GM12878 (cell line): ENCODE measurements around the gene MYH9. TPM values are rescaled to one million over a fixed set of nuclear protein-coding genes. Genes with fewer than 3 reads are reported as not detected.
"Not testable (repeated sequence)": the region's sequence is repeated elsewhere in the genome, so short reads cannot be mapped to it uniquely, and the experiment has no call there.

Experiments used
- ATAC-seq: fragments of 200-7000 bp; cut with Tn5 transposase; 3 replicates; pipeline ENCODE4 v1.9.1; 2020; ENCODE audit warnings: mild to moderate bottlenecking, moderate library complexity
- BruUV-seq: library from RNA; stranded (reverse); fragments of 400-500 nt; replicated peaks from 2 replicates; lab custom pipeline; 2021; lab: Mats Ljungman, UMichigan
- CTCF ChIA-PET: fragments of 300-600 bp; sonication (Branson Sonifier 250); formaldehyde crosslinking; extraction: SDS; loops from one replicate; lab custom pipeline; 2021; ENCODE audit warnings: inconsistent platforms; lab: Yijun Ruan, JAX
- POLR2A ChIA-PET: fragments of 350-600 bp; formaldehyde crosslinking; extraction: SDS; loops from one replicate; lab custom pipeline; 2021; ENCODE audit warnings: inconsistent platforms; lab: Charles Lee
- RAD21 ChIA-PET: fragments of 300-600 bp; sonication (Branson Sonifier 250); formaldehyde crosslinking; loops from one replicate; lab custom pipeline; 2023; ENCODE audit warnings: antibody characterized with exemption; ENCODE audit not compliant: unreplicated experiment; lab: Charles Lee
- SMC1A ChIA-PET: fragments of 300-600 bp; sonication (Branson Sonifier 250); formaldehyde crosslinking; loops from one replicate; lab custom pipeline; 2023; ENCODE audit not compliant: unreplicated experiment, uncharacterized antibody; lab: Charles Lee
- DNase-seq: peaks from one replicate; pipeline ENCODE4 v3.0.0-alpha.2; 2011; ENCODE audit warnings: low read depth, low spot score
- FAIRE-seq: peaks from 3 replicates; lab custom pipeline; 2011; peaks lifted over from hg19 to GRCh38; lab: Jason Lieb, UNC
- H2AFZ ChIP-seq: 2 replicates; pipeline ENCODE4 v1.6.0; 2011; ENCODE audit warnings: low read depth, low read length, control low read depth; ENCODE audit not compliant: control insufficient read depth
- H3K27ac ChIP-seq: 2 replicates; pipeline ENCODE4 v1.5.1; 2011; ENCODE audit warnings: control low read depth; ENCODE audit not compliant: control insufficient read depth, insufficient read depth
- H3K27me3 ChIP-seq, 2 experiments: replicated peaks in 1 of 2; 2 replicates each; pipeline versions ENCODE4 v1.6.0 to v1.6.1; 2011; ENCODE audit warnings: low read length in 1 of 2; ENCODE audit not compliant: control insufficient read depth in 2 of 2, insufficient read depth in 2 of 2
- H3K36me3 ChIP-seq, 2 experiments: 2 replicates each; pipeline ENCODE4 v1.5.1; 2011; ENCODE audit warnings: low read length in 1 of 2; ENCODE audit not compliant: control insufficient read depth in 2 of 2, insufficient read depth in 2 of 2
- H3K4me1 ChIP-seq: 2 replicates; pipeline ENCODE4 v1.6.1; 2011; ENCODE audit warnings: mild to moderate bottlenecking, low read length, moderate library complexity, mixed read lengths; ENCODE audit not compliant: control insufficient read depth, insufficient read depth
- H3K4me2 ChIP-seq: 2 replicates; pipeline ENCODE4 v1.6.0; 2011; ENCODE audit warnings: control low read depth; ENCODE audit not compliant: control insufficient read depth, insufficient read depth
- H3K4me3 ChIP-seq: fragments of 200-600 bp; sonication (generic); 2 replicates; pipeline ENCODE4 v1.5.1; 2016
- H3K79me2 ChIP-seq: 2 replicates; pipeline ENCODE4 v1.6.0; 2011; ENCODE audit warnings: low read length; ENCODE audit not compliant: control insufficient read depth, insufficient read depth
- H3K9ac ChIP-seq: 2 replicates; pipeline ENCODE4 v1.8.0; 2011; ENCODE audit warnings: low read length, control low read depth, mixed read lengths; ENCODE audit not compliant: control insufficient read depth, insufficient read depth
- H3K9me3 ChIP-seq: replicated peaks from 3 replicates; pipeline ENCODE4 v1.5.1; 2011; ENCODE audit warnings: mild to moderate bottlenecking, low read length; ENCODE audit not compliant: control insufficient read depth, insufficient read depth
- H4K20me1 ChIP-seq: 2 replicates; pipeline ENCODE4 v1.6.0; 2011; ENCODE audit not compliant: control insufficient read depth, insufficient read depth
- BHLHE40 ChIP-seq, 2 experiments: fragments of 450-650 bp in 1 of 2; IDR thresholded peaks; 2 replicates each; pipeline ENCODE4 v1.6.1; 2011 to 2017; ENCODE audit warnings: low read depth in 2 of 2, borderline replicate concordance in 1 of 2, improper control_type of control experiment in 1 of 2, low read length in 1 of 2, mild to moderate bottlenecking in 1 of 2
- IKZF1 ChIP-seq: fragments of 450-650 bp; conservative IDR thresholded peaks from 2 replicates; pipeline ENCODE4 v1.6.1; 2017; ENCODE audit warnings: antibody characterized with exemption, mild to moderate bottlenecking
- MLLT1 ChIP-seq: fragments of 450-650 bp; IDR thresholded peaks from 2 replicates; pipeline ENCODE4 v1.6.1; 2016; ENCODE audit warnings: mild to moderate bottlenecking
- MTA2 ChIP-seq: fragments of 450-650 bp; IDR thresholded peaks from 2 replicates; pipeline ENCODE4 v1.6.1; 2016; ENCODE audit warnings: low read depth, mild to moderate bottlenecking, moderate library complexity
- RUNX3 ChIP-seq: IDR thresholded peaks from 2 replicates; pipeline ENCODE4 v1.6.1; 2012; ENCODE audit warnings: low read length, inconsistent platforms
- WGBS: methylation state at CpG from one replicate; pipeline ENCODE4 v1.1.6; 2016; ENCODE audit warnings: low lambda C conversion rate; ENCODE audit not compliant: insufficient replicate concordance, insufficient coverage; ENCODE audit errors: missing lambda C conversion rate; 5-methylcytosine and 5-hydroxymethylcytosine counted together
- in situ Hi-C: fragments of 300-500 bp; cut with MboI; formaldehyde crosslinking; loops from 9 replicates; pipeline ENCODE4 v1.14.3; 2018; ENCODE audit warnings: mixed read lengths
- intact Hi-C: fragments of 100-400 bp; cut with micrococcal nuclease; formaldehyde crosslinking; loops from one replicate; pipeline ENCODE4 v1.14.2; 2022; ENCODE audit not compliant: unreplicated experiment
- polyA plus RNA-seq, 11 experiments: library from polyadenylated mRNA; depleted of rRNA in 4 of 11; unstranded in 6 of 11; stranded (reverse) in 5 of 11; fragments of >200 nt; fragmentation: Nextera tagmentation in 4 of 11; fragmentation: Illumina TruSeq in 1 of 11; extraction: Ambion mirVana in 4 of 11; extraction: Trizol in 1 of 11; gene quantifications; 1 replicate in 1 of 11; 2 replicates in 10 of 11; pipeline versions ENCODE4 v1.2.1 to v1.2.3, GENCODE V29; 2011 to 2016; ENCODE audit warnings: inconsistent platforms in 2 of 11, missing spikeins in 2 of 11, low read depth in 1 of 11
- total RNA-seq, 4 experiments: library from RNA; depleted of rRNA in 3 of 4; stranded (reverse); fragments of >200 nt in 3 of 4; fragmentation: Illumina TruSeq in 1 of 4; extraction: Trizol in 1 of 4; gene quantifications; 2 replicates each; pipeline versions ENCODE4 v1.2.1 to v1.2.3, GENCODE V29; 2013 to 2021
- TF ChIP-seq, protein P1 (sequence below): fragments of 450-650 bp; IDR thresholded peaks from 2 replicates; pipeline ENCODE4 v1.6.1; 2016; ENCODE audit warnings: mild to moderate bottlenecking
- TF ChIP-seq, protein P2 (sequence below): fragments of 450-650 bp; IDR thresholded peaks from 2 replicates; pipeline ENCODE4 v1.6.1; 2017; ENCODE audit warnings: mild to moderate bottlenecking

Gene MYH9
- total and polyA plus RNA-seq, 10 of the 15 experiments (the other 5 are each of a cell fraction or from before 2014, with no cell fraction given): 5.1 to 525 (median 145) TPM

DNA sequence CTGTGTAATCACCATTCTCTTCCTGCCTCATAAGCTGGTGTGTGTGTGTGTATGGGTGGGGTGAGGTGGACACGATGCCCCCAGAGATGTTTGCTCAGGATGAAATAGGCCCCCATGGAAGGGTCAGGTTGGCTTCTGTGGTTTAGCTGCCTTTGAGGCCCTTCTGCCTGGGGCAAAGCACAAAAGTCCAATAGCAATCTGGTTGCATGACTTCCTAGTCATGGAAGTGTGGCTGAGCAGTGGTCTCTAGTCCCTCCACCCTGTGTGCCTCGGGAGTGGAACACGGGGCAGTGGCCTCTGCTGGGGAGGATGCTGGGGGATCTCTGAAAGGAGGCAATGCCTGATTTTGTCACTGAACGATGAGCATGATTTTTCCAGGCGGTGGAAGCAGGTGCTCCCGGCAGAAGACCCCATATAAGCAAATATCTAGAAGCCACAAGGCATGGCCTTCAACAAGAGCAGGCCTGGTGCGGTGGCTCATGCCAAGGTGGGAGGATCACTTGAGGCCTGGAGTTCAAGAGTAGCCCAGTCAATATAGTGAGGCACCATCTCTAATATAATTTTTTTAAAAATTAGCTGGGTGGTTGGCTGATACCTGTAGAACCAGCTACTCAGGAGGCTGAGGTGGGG lies 135.7 kb downstream of the MYH9 start:
- H3K4me1 ChIP-seq: peaks cover 35% of the 10 kb centered on the region
- H4K20me1 ChIP-seq, DNase-seq, intact Hi-C loops, BruUV-seq, H3K9me3 ChIP-seq, H3K4me3 ChIP-seq, H3K36me3 ChIP-seq, FAIRE-seq, ATAC-seq, H3K4me2 ChIP-seq, in situ Hi-C loops, H3K27me3 ChIP-seq: not testable (repeated sequence)
- SMC1A ChIA-PET: interaction anchor here (1.2 to 9.8 kb wide), 6 partner anchors 8 to 93 kb away, joined by 3 to 165 read pairs (median 5); partner anchors contain the start of gene APOL2
- CTCF ChIA-PET: interaction anchor here (2.9 to 13.2 kb wide), 2 partner anchors 13 to 25 kb away, joined by 15 to 153 read pairs; partner anchors contain the start of gene APOL2
- 99% methylated on average over 7 of the region's 7 CpGs for whole genome bisulfite sequencing
- H2AFZ ChIP-seq: peak overlapping the region; percentile 62; the same call in 1 of the 2 replicates
- POLR2A ChIA-PET: interaction anchor here (0.6 to 6.5 kb wide), 4 partner anchors 13 to 144 kb away, joined by 3 to 99 read pairs (median 4); partner anchors contain the start of genes APOL2 and APOL3
- H3K79me2 ChIP-seq: peaks cover 23% of the 10 kb centered on the region
- H3K9ac ChIP-seq: peak overlapping the region; percentile 79
- H3K27ac ChIP-seq: peak overlapping the region; percentile 80
- RAD21 ChIA-PET: interaction anchor here (1.0 to 12.0 kb wide), 2 partner anchors 13 to 26 kb away, joined by 3 to 100 read pairs; partner anchors contain the start of gene APOL2

GRCh38 chr22:36250292-36250960 lies 137.3 kb downstream of the MYH9 start:
- H3K9ac ChIP-seq, FAIRE-seq, H3K36me3 ChIP-seq, H3K9me3 ChIP-seq, H3K27me3 ChIP-seq, BruUV-seq, H4K20me1 ChIP-seq, intact Hi-C loops, in situ Hi-C loops: not testable (repeated sequence)
- peak; percentile 35 for ATAC-seq
- 57% methylated on average over 24 of the region's 24 CpGs for WGBS
- Histone ChIP-seq H3K27ac (peak overlapping the region; percentile 69), H3K4me2 (peak overlapping the region; percentile 39; the same call in 1 of the 2 replicates), H3K4me3 (peak overlapping the region; percentile 30; the same call in 1 of the 2 replicates), H3K79me2 (peaks cover 23% of the 10 kb centered on the region), H2AFZ (0 out of 2 replicates have a peak overlapping the region, but pooled peaks have one; percentile 31), H3K4me1 (peaks cover 32% of the 10 kb centered on the region)
- ChIA-PET CTCF (interaction anchor here (0.6 to 13.2 kb wide), 7 partner anchors 8 to 91 kb away, joined by 3 to 153 read pairs (median 4); partner anchors contain the start of gene APOL2), SMC1A (interaction anchor here (1.0 to 9.8 kb wide), 4 partner anchors 8 to 88 kb away, joined by 3 to 165 read pairs (median 5); partner anchors contain the start of gene APOL2), RAD21 (interaction anchor here (0.8 to 12.0 kb wide), 3 partner anchors 11 to 56 kb away, joined by 3 to 100 read pairs (median 3); partner anchors contain the start of gene APOL2), POLR2A (interaction anchor here (0.6 to 6.5 kb wide), 5 partner anchors 11 to 653 kb away, joined by 3 to 99 read pairs (median 3); partner anchors contain the start of genes APOL2 and APOL3)
- peak; percentile 59 for DNase-seq
- TF ChIP-seq MLLT1 (peak; percentile 97), MTA2 (peak; percentile 54; the same call in 1 of the 2 replicates), IKZF1 (peak; percentile 16; the same call in 1 of the 2 replicates), BHLHE40 (IDR thresholded peaks at IDR 0.05; ENCODE audit: borderline replicate concordance in 1 of 2, low read depth in 2 of 2, low read length in 1 of 2) (peak in 1 of 2 experiments; percentile 45; a peak in 1 of 4 replicates), RUNX3 (0 out of 2 replicates have a peak, but pooled peaks have one; percentile 3)
- TF ChIP-seq, protein P1, sequence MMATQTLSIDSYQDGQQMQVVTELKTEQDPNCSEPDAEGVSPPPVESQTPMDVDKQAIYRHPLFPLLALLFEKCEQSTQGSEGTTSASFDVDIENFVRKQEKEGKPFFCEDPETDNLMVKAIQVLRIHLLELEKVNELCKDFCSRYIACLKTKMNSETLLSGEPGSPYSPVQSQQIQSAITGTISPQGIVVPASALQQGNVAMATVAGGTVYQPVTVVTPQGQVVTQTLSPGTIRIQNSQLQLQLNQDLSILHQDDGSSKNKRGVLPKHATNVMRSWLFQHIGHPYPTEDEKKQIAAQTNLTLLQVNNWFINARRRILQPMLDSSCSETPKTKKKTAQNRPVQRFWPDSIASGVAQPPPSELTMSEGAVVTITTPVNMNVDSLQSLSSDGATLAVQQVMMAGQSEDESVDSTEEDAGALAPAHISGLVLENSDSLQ: peak; percentile 61
- TF ChIP-seq, protein P2, sequence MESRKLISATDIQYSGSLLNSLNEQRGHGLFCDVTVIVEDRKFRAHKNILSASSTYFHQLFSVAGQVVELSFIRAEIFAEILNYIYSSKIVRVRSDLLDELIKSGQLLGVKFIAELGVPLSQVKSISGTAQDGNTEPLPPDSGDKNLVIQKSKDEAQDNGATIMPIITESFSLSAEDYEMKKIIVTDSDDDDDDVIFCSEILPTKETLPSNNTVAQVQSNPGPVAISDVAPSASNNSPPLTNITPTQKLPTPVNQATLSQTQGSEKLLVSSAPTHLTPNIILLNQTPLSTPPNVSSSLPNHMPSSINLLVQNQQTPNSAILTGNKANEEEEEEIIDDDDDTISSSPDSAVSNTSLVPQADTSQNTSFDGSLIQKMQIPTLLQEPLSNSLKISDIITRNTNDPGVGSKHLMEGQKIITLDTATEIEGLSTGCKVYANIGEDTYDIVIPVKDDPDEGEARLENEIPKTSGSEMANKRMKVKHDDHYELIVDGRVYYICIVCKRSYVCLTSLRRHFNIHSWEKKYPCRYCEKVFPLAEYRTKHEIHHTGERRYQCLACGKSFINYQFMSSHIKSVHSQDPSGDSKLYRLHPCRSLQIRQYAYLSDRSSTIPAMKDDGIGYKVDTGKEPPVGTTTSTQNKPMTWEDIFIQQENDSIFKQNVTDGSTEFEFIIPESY: peak; percentile 90
